ENCODE measurements around the gene ERCC3. TPM values are rescaled to one million over a fixed set of nuclear protein-coding genes. Genes with fewer than 3 reads are reported as not detected.

Gene ERCC3
- polyA plus RNA-seq, 1 of the 3 experiments (the other 2 are of a cell fraction): 84.8 TPM

DNA sequence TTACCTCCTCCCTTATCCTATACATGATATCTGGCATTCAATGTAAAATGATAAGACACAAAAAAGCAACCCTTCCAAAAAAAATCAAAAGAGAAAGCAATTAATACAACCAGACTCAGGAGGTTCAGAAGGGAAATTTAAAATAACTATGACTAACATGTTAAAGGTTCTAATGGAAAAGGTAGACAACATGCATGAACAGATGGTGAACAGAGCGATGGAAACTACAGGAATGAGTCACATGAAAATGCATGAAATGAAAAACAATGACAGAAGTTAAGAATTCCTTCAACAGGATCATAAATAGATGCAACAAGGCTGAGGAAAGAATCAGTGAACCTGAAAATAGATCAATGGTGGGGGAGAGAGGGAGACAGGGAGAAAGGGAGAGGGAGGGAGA is 26.1 kb upstream of the ERCC3 start:
- no peak overlapping the region for H3K27ac ChIP-seq (ENCODE audit: low read depth in 2 of 2, low read length in 1 of 2)
- H3K9me2 ChIP-seq: no peaks in the 10 kb centered on the region
- no peak overlapping the region for H3K4me3 ChIP-seq (ENCODE audit: low read depth in 2 of 2, low read length in 1 of 2)
- peaks cover 10% of the 10 kb centered on the region for H3F3A ChIP-seq (replicated peaks; ENCODE audit: insufficient read depth)
- 98% methylated on average over 1 of the region's 1 CpG for whole genome bisulfite sequencing (ENCODE audit: low lambda C conversion rate)
- peaks cover 4% of the 10 kb centered on the region for H3K79me2 ChIP-seq (ENCODE audit: insufficient read depth)
- no peak for TF ChIP-seq EZH2phosphoT487 (IDR thresholded peaks at IDR 0.05; ENCODE audit: borderline replicate concordance, low read depth)
- no peak for TF ChIP-seq FOXM1 (IDR thresholded peaks at IDR 0.05; ENCODE audit: low read depth)
- TF ChIP-seq RXRA (IDR thresholded peaks at IDR 0.05; ENCODE audit: borderline replicate concordance, low read depth): no peak
- TF ChIP-seq FOSL2 (IDR thresholded peaks at IDR 0.05; ENCODE audit: borderline replicate concordance, low read depth): no peak
- TF ChIP-seq, protein P1, sequence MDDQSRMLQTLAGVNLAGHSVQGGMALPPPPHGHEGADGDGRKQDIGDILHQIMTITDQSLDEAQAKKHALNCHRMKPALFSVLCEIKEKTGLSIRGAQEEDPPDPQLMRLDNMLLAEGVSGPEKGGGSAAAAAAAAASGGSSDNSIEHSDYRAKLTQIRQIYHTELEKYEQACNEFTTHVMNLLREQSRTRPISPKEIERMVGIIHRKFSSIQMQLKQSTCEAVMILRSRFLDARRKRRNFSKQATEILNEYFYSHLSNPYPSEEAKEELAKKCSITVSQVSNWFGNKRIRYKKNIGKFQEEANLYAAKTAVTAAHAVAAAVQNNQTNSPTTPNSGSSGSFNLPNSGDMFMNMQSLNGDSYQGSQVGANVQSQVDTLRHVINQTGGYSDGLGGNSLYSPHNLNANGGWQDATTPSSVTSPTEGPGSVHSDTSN (IDR thresholded peaks at IDR 0.05): no peak
- TF ChIP-seq USF2 (IDR thresholded peaks at IDR 0.05; ENCODE audit: borderline replicate concordance, low read depth, low read length): no peak
- TF ChIP-seq GABPA (IDR thresholded peaks at IDR 0.05; ENCODE audit: low read depth): no peak
- TF ChIP-seq ZBTB33 (IDR thresholded peaks at IDR 0.05; ENCODE audit: borderline replicate concordance, low read depth): no peak
- no peak for TF ChIP-seq TEAD4 (IDR thresholded peaks at IDR 0.05; ENCODE audit: borderline replicate concordance, insufficient read depth)
- no peak for TF ChIP-seq RAD21 (IDR thresholded peaks at IDR 0.05; ENCODE audit: low read length)
- no peak for TF ChIP-seq POLR2AphosphoS5 (IDR thresholded peaks at IDR 0.05; ENCODE audit: low read depth, low read length)
- TF ChIP-seq YY1 (IDR thresholded peaks at IDR 0.05; ENCODE audit: low read depth): no peak
- TF ChIP-seq MEF2A (IDR thresholded peaks at IDR 0.05; ENCODE audit: borderline replicate concordance, low read depth): no peak
- no peak for TF ChIP-seq SMC3 (IDR thresholded peaks at IDR 0.05; ENCODE audit: low read depth, low read length)
- no peak for TF ChIP-seq SIN3A (IDR thresholded peaks at IDR 0.05; ENCODE audit: borderline replicate concordance, low read depth, low read length)
- no peak for TF ChIP-seq NFIC (IDR thresholded peaks at IDR 0.05; ENCODE audit: borderline replicate concordance)
- TF ChIP-seq CHD2 (IDR thresholded peaks at IDR 0.05; ENCODE audit: low read length, partially characterized antibody): no peak
- no peaks in the 10 kb centered on the region for H3K27me3 ChIP-seq (ENCODE audit: insufficient read depth)
- POLR2A ChIA-PET: no interaction called here
- CTCF ChIA-PET: interaction anchor here (9.4 kb wide), 1 partner anchor 160 kb away, joined by 121 read pairs; no protein-coding TSS in a partner anchor
- no peak overlapping the region for H3K9ac ChIP-seq
- H4K20me1 ChIP-seq (ENCODE audit: insufficient read depth): no peaks in the 10 kb centered on the region
- no peak overlapping the region for H3K4me2 ChIP-seq
- peaks cover 61 to 81% of the 10 kb centered on the region in 2 experiments for H3K36me3 ChIP-seq (replicated peaks in 1 of 2; ENCODE audit: control insufficient read depth in 1 of 2, insufficient read depth in 2 of 2, low read length in 1 of 2)
- H3K9me3 ChIP-seq: no peaks in the 10 kb centered on the region
- H3K4me1 ChIP-seq (ENCODE audit: control insufficient read depth in 1 of 2, insufficient read depth in 2 of 2, low read depth in 1 of 2, low read length in 1 of 2): no peaks in the 10 kb centered on the region
- H2AFZ ChIP-seq (ENCODE audit: low read depth): no peak overlapping the region
- no peak for DNase-seq
